Progenitor cell of endocrine pancreas (in vitro differentiated cells): ENCODE measurements around the gene PDE11A. TPM values are rescaled to one million over a fixed set of nuclear protein-coding genes. Genes with fewer than 3 reads are reported as not detected.

Experiments
- DNase-seq: peaks from one replicate; pipeline ENCODE4 v3.0.0; 2021; ENCODE audit warnings: low spot score; ENCODE audit not compliant: unreplicated experiment
- H3K27ac Mint-ChIP-seq: 2 replicates; pipeline ENCODE4 v1.8.0; 2021; ENCODE audit warnings: mild to moderate bottlenecking, moderate library complexity, mixed read lengths
- H3K27me3 Mint-ChIP-seq: 2 replicates; pipeline ENCODE4 v1.8.0; 2021; ENCODE audit warnings: mixed read lengths
- H3K36me3 Mint-ChIP-seq: 2 replicates; pipeline ENCODE4 v1.8.0; 2022; ENCODE audit warnings: mixed read lengths; ENCODE audit not compliant: insufficient read depth
- H3K4me1 Mint-ChIP-seq: 2 replicates; pipeline ENCODE4 v1.8.0; 2021; ENCODE audit warnings: low read depth, mixed read lengths
- H3K4me3 Mint-ChIP-seq: 2 replicates; pipeline ENCODE4 v1.8.0; 2021; ENCODE audit warnings: low read depth, mild to moderate bottlenecking, moderate library complexity, mixed read lengths
- H3K9me3 Mint-ChIP-seq: 2 replicates; pipeline ENCODE4 v1.8.0; 2021; ENCODE audit warnings: low read depth, mixed read lengths
- total RNA-seq: library from RNA; stranded (reverse); gene quantifications from 2 replicates; pipeline ENCODE4 v1.2.1, GENCODE V29; 2021
- TF ChIP-seq, protein P1 (sequence below): fragments of 200-600 bp; sonication (generic); IDR thresholded peaks from one replicate; pipeline ENCODE4 v1.5.0; 2021; ENCODE audit warnings: antibody characterized with exemption, mild to moderate bottlenecking; ENCODE audit not compliant: unreplicated experiment

The PDE11A gene
- total RNA-seq, 1 donor from 2014 or later = 54.8 TPM

DNA sequence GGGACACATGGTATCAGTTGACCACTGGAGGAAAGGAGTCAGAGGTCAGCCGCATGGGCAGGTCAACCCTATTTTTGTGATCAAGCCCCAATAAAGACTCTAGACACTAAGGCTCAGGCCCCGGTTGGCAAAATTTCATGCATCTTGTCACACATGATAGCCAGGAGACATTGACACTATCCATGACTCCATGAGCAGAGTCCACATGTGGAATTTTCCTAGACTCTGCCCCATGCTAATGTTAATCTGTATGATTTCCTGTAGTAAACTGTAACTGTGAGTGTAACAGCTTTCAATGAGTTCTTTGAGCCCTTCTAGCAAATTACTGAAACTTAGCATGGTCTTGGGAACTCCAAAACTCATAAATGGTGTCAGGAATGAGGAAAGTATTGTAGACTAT lies 192.3 kb downstream of the PDE11A start:
- Mint-ChIP-seq H3K27me3 (no peaks in the 10 kb centered on the region), H3K4me1 (no peaks in the 10 kb centered on the region), H3K27ac (no peak overlapping the region), H3K4me3 (no peak overlapping the region), H3K36me3 (no peaks in the 10 kb centered on the region), H3K9me3 (peaks cover 4% of the 10 kb centered on the region)
- TF ChIP-seq, protein P1, sequence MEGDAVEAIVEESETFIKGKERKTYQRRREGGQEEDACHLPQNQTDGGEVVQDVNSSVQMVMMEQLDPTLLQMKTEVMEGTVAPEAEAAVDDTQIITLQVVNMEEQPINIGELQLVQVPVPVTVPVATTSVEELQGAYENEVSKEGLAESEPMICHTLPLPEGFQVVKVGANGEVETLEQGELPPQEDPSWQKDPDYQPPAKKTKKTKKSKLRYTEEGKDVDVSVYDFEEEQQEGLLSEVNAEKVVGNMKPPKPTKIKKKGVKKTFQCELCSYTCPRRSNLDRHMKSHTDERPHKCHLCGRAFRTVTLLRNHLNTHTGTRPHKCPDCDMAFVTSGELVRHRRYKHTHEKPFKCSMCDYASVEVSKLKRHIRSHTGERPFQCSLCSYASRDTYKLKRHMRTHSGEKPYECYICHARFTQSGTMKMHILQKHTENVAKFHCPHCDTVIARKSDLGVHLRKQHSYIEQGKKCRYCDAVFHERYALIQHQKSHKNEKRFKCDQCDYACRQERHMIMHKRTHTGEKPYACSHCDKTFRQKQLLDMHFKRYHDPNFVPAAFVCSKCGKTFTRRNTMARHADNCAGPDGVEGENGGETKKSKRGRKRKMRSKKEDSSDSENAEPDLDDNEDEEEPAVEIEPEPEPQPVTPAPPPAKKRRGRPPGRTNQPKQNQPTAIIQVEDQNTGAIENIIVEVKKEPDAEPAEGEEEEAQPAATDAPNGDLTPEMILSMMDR = no peak
- no peak for DNase-seq

DNA sequence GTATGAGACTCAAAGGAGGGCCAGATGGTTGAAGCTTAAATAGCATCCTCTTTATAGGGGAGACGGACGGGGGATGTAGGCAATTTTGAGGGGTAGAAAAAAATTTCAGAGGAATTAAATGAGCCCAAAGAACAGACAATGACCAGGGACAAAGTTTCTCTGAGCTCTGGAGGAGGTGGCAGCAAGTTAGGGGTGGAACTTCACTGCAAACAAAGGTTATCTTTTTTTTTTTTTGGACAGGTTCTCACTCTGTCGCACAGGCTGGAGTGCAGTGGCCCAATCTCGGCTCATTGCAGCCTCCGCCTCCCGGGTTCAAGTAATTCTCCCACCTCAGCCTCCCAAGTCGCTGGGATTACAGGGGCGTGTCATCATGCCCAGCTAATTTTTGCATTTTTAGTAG lies 195.6 kb downstream of the PDE11A start:
- peaks cover 2% of the 10 kb centered on the region for H3K4me1 Mint-ChIP-seq
- no peak for DNase-seq
- TF ChIP-seq, protein P1 = no peak
- peaks cover 4% of the 10 kb centered on the region for H3K9me3 Mint-ChIP-seq
- H3K36me3 Mint-ChIP-seq = no peaks in the 10 kb centered on the region
- H3K27me3 Mint-ChIP-seq = no peaks in the 10 kb centered on the region
- H3K27ac Mint-ChIP-seq = peak overlapping the region; percentile 2
- no peak overlapping the region for H3K4me3 Mint-ChIP-seq

GRCh38 chr2:177874686-177875085 lies 197.9 kb downstream of the PDE11A start:
- no peak overlapping the region for H3K27ac Mint-ChIP-seq
- H3K4me3 Mint-ChIP-seq = no peak overlapping the region

GRCh38 chr2:177873915-177874314 lies 198.7 kb downstream of the PDE11A start:
- TF ChIP-seq, protein P1 = no peak
- Mint-ChIP-seq H3K27ac (no peak overlapping the region), H3K4me3 (no peak overlapping the region), H3K9me3 (no peaks in the 10 kb centered on the region), H3K4me1 (peaks cover 2% of the 10 kb centered on the region), H3K36me3 (no peaks in the 10 kb centered on the region), H3K27me3 (no peaks in the 10 kb centered on the region)
- no peak for DNase-seq

More at GRCh38 chr2:177874686-177875085, 197.9 kb downstream of the PDE11A start:
- no peaks in the 10 kb centered on the region for H3K36me3 Mint-ChIP-seq
- peaks cover 2% of the 10 kb centered on the region for H3K4me1 Mint-ChIP-seq
- no peaks in the 10 kb centered on the region for H3K27me3 Mint-ChIP-seq
- TF ChIP-seq, protein P1 = no peak
- DNase-seq = no peak
- H3K9me3 Mint-ChIP-seq = no peaks in the 10 kb centered on the region

GRCh38 chr2:177872286-177872685 lies 200.3 kb downstream of the PDE11A start:
- Mint-ChIP-seq H3K9me3 (no peaks in the 10 kb centered on the region), H3K36me3 (no peaks in the 10 kb centered on the region), H3K4me1 (peaks cover 2% of the 10 kb centered on the region), H3K27ac (no peak overlapping the region), H3K4me3 (no peak overlapping the region), H3K27me3 (no peaks in the 10 kb centered on the region)
- TF ChIP-seq, protein P1 = no peak
- DNase-seq = no peak
